ENCODE measurements around the gene ARL4A. TPM values are rescaled to one million over a fixed set of nuclear protein-coding genes. Genes with fewer than 3 reads are reported as not detected.

The ARL4A gene
- total RNA-seq, 1 donor from 2014 or later: 41.2 TPM

GRCh38 chr7:12726908-12727307 lies 39.5 kb downstream of the ARL4A start:
- H3K4me3 Mint-ChIP-seq (ENCODE audit: unreplicated experiment): no peak overlapping the region

GRCh38 chr7:12727455-12728191 lies 40.2 kb downstream of the ARL4A start:
- no peaks in the 10 kb centered on the region for H3K36me3 Mint-ChIP-seq (ENCODE audit: low read depth, unreplicated experiment)
- H3K27me3 Mint-ChIP-seq (ENCODE audit: unreplicated experiment): peaks cover 1% of the 10 kb centered on the region
- no peak for DNase-seq (ENCODE audit: low spot score)
- peaks cover 43% of the 10 kb centered on the region for H3K4me1 Mint-ChIP-seq (ENCODE audit: unreplicated experiment)
- H3K4me3 Mint-ChIP-seq (ENCODE audit: unreplicated experiment): no peak overlapping the region
- peak overlapping the region; percentile 98 for H3K27ac Mint-ChIP-seq (ENCODE audit: unreplicated experiment)
- TF ChIP-seq CTCF (IDR thresholded peaks at IDR 0.05; ENCODE audit: unreplicated experiment): no peak
- no peaks in the 10 kb centered on the region for H3K9me3 Mint-ChIP-seq (ENCODE audit: unreplicated experiment)

More at GRCh38 chr7:12726908-12727307, 39.5 kb downstream of the ARL4A start:
- H3K27me3 Mint-ChIP-seq (ENCODE audit: unreplicated experiment): peaks cover 1% of the 10 kb centered on the region
- no peak for TF ChIP-seq CTCF (IDR thresholded peaks at IDR 0.05; ENCODE audit: unreplicated experiment)
- DNase-seq (ENCODE audit: low spot score): no peak
- peak overlapping the region; percentile 98 for H3K27ac Mint-ChIP-seq (ENCODE audit: unreplicated experiment)
- no peaks in the 10 kb centered on the region for H3K9me3 Mint-ChIP-seq (ENCODE audit: unreplicated experiment)
- H3K4me1 Mint-ChIP-seq (ENCODE audit: unreplicated experiment): peaks cover 49% of the 10 kb centered on the region
- H3K36me3 Mint-ChIP-seq (ENCODE audit: low read depth, unreplicated experiment): no peaks in the 10 kb centered on the region

GRCh38 chr7:12728192-12728538 lies 40.7 kb downstream of the ARL4A start:
- Mint-ChIP-seq H3K36me3 (ENCODE audit: low read depth, unreplicated experiment) (no peaks in the 10 kb centered on the region), H3K27me3 (ENCODE audit: unreplicated experiment) (peaks cover 1% of the 10 kb centered on the region), H3K4me1 (ENCODE audit: unreplicated experiment) (peaks cover 37% of the 10 kb centered on the region), H3K27ac (ENCODE audit: unreplicated experiment) (peak overlapping the region; percentile 98), H3K9me3 (ENCODE audit: unreplicated experiment) (no peaks in the 10 kb centered on the region), H3K4me3 (ENCODE audit: unreplicated experiment) (no peak overlapping the region)
- DNase-seq (ENCODE audit: low spot score): no peak
- TF ChIP-seq CTCF (IDR thresholded peaks at IDR 0.05; ENCODE audit: unreplicated experiment): no peak

GRCh38 chr7:12729112-12729511 lies 41.7 kb downstream of the ARL4A start:
- DNase-seq (ENCODE audit: low spot score): no peak
- H3K4me1 Mint-ChIP-seq (ENCODE audit: unreplicated experiment): peaks cover 36% of the 10 kb centered on the region

More at GRCh38 chr7:12729112-12729511, 41.7 kb downstream of the ARL4A start:
- peaks cover 1% of the 10 kb centered on the region for H3K27me3 Mint-ChIP-seq (ENCODE audit: unreplicated experiment)
- H3K4me3 Mint-ChIP-seq (ENCODE audit: unreplicated experiment): no peak overlapping the region
- no peaks in the 10 kb centered on the region for H3K9me3 Mint-ChIP-seq (ENCODE audit: unreplicated experiment)
- no peak for TF ChIP-seq CTCF (IDR thresholded peaks at IDR 0.05; ENCODE audit: unreplicated experiment)
- no peaks in the 10 kb centered on the region for H3K36me3 Mint-ChIP-seq (ENCODE audit: low read depth, unreplicated experiment)
- H3K27ac Mint-ChIP-seq (ENCODE audit: unreplicated experiment): peak overlapping the region; percentile 98
